Suprapubic skin (tissue), 3 donors: ENCODE results near the gene GPC1.

ENCODE experiments used
- CTCF ChIP-seq, 2 donors: fragments of 200-600 bp in 1 of 2; fragments of 450-650 bp in 1 of 2; sonication (generic) in 1 of 2; IDR thresholded peaks; one replicate each; pipeline ENCODE4 v1.5.1; 2016 to 2019; ENCODE audit warnings: antibody characterized with exemption in 2 of 2, mild to moderate bottlenecking in 1 of 2, moderate library complexity in 1 of 2
- EP300 ChIP-seq: sonication (generic); formaldehyde crosslinking; IDR thresholded peaks from one replicate; pipeline ENCODE4 v1.6.1; 2017; ENCODE audit warnings: antibody characterized with exemption
- POLR2A ChIP-seq, 2 donors: fragments of 450-650 bp; IDR thresholded peaks; one replicate each; pipeline ENCODE4 v1.6.1; 2017; ENCODE audit warnings: antibody characterized with exemption in 2 of 2, mild to moderate bottlenecking in 2 of 2, moderate library complexity in 2 of 2

GRCh38 chr2:240447331-240447730 lies 11.9 kb downstream of the GPC1 start:
- no peak for TF ChIP-seq CTCF (IDR thresholded peaks at IDR 0.05)
- no peak for TF ChIP-seq EP300
- no peak for TF ChIP-seq POLR2A (IDR thresholded peaks at IDR 0.05)
